Muscle layer of colon (tissue), 2 donors: ENCODE results near the gene KRTAP12-1.
"Not testable (repeated sequence)": the region's sequence is repeated elsewhere in the genome, so short reads cannot be mapped to it uniquely, and the experiment has no call there.

Experiments
- H3K27ac ChIP-seq: one replicate; pipeline ENCODE4 v1.7.0; 2013; ENCODE audit warnings: low read depth, mild to moderate bottlenecking, low read length, moderate library complexity
- H3K27me3 ChIP-seq, 2 donors: one replicate each; pipeline ENCODE4 v1.7.0; 2013; ENCODE audit warnings: low read length in 2 of 2, mild to moderate bottlenecking in 2 of 2; ENCODE audit not compliant: insufficient read depth in 2 of 2, control insufficient read depth in 1 of 2
- H3K36me3 ChIP-seq: one replicate; pipeline ENCODE4 v1.7.0; 2013; ENCODE audit warnings: mild to moderate bottlenecking, low read length; ENCODE audit not compliant: insufficient read depth
- H3K4me1 ChIP-seq: one replicate; pipeline ENCODE4 v1.7.0; 2013; ENCODE audit warnings: mild to moderate bottlenecking, low read length; ENCODE audit not compliant: insufficient read depth
- H3K4me3 ChIP-seq, 2 donors: one replicate each; pipeline ENCODE4 v1.7.0; 2013; ENCODE audit warnings: low read length in 2 of 2, low read depth in 1 of 2, mild to moderate bottlenecking in 1 of 2, moderate library complexity in 1 of 2
- H3K9ac ChIP-seq: one replicate; pipeline ENCODE4 v1.7.0; 2013; ENCODE audit warnings: low read length
- H3K9me3 ChIP-seq: one replicate; pipeline ENCODE4 v1.7.0; 2013; ENCODE audit warnings: mild to moderate bottlenecking, low read length
- donor health status: abdominal sarcoma.
- donor health status: Adenocarcinoma of cecum.

The KRTAP12-1 gene

DNA sequence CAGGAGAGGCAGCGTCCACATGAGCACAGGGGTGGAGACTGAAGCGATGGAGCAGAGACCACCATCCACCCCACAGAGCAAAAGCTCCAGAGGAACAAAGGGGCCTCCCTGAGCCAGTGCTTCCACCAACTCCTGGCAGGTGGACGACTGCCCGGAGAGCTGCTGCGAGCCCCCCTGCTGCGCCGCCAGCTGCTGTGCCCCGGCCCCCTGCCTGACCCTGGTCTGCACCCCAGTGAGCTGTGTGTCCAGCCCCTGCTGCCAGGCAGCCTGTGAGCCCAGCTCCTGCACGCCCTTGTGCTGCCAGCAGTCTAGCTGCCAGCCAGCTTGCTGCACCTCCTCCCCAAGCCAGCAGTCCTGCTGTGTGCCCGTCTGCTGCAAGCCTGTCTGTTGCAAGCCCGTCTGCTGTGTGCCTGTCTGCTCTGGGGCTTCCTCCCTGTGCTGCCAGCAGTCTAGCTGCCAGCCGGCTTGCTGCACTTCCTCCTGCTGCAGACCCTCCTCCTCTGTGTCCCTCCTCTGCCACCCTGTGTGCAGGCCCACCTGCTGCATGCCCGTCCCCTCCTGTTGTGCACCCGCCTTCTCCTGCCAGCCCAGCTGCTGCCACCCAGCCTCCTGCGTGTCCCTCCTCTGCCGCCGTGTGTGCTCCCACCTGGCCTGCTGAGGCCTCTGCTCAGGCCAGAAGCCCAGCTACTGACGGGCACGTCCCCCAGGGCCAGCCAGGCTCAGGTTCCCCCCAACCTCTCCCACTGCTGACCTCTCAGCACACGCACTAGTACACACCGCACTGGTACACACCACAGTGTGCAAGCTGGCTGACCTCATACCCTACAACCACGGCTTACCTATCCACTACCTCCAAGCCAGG is 20.4 kb upstream of the KRTAP12-1 start:
- no peak overlapping the region for H3K9ac ChIP-seq
- H3K27ac ChIP-seq = no peak overlapping the region
- H3K4me3 ChIP-seq = no peak overlapping the region
- H3K36me3 ChIP-seq = no peaks in the 10 kb centered on the region
- no peaks in the 10 kb centered on the region for H3K4me1 ChIP-seq
- no peaks in the 10 kb centered on the region for H3K9me3 ChIP-seq
- H3K27me3 ChIP-seq = peaks cover 5 to 76% of the 10 kb centered on the region in 2 donors

DNA sequence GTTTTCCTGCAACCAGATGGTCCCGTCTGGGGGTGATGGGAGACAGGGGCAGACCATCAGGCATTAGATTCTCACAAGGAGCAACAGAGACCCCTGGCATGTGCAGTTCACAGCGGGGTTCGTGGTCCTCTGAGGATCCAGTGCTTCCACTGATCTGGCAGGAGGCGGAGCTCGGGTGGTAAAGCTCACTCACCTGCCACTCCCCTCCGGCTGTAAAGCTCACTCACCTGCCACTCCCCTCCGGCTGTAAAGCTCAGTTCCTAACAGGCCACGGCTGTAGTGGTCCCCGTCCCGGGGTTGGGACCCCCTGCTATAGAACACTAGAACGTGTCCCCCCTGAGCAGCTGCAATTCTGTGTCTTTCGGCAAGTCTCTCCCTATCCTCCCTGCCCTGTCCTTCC is 19.6 kb upstream of the KRTAP12-1 start:
- H3K4me3 ChIP-seq = no peak overlapping the region
- no peaks in the 10 kb centered on the region for H3K4me1 ChIP-seq
- peaks cover 5 to 68% of the 10 kb centered on the region in 2 donors for H3K27me3 ChIP-seq

DNA sequence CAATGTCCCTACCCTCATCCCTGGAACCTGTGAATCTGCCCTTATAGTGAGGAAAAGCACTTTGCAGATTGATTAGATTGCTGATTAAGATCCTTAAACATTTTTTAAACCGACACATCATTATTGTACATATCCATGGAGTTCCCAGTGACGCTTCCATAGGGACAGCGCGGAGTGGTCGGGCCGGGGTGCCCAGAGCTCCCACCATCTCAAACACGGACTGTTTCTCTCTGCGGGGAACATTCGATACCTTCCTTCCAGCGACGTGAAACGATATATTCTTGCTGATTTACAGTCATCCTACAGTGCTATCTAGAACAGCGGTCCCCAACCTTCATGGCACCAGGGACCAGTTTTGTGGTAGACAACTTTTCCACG is 19.0 kb upstream of the KRTAP12-1 start:
- no peaks in the 10 kb centered on the region for H3K9me3 ChIP-seq
- H3K36me3 ChIP-seq = no peaks in the 10 kb centered on the region
- no peaks in the 10 kb centered on the region for H3K4me1 ChIP-seq
- no peak overlapping the region for H3K4me3 ChIP-seq
- H3K27me3 ChIP-seq = peaks cover 5 to 63% of the 10 kb centered on the region in 2 donors
- H3K27ac ChIP-seq = no peak overlapping the region
- no peak overlapping the region for H3K9ac ChIP-seq

More for the DNA sequence above, 19.6 kb upstream of the KRTAP12-1 start:
- Histone ChIP-seq H3K36me3 (no peaks in the 10 kb centered on the region), H3K9me3 (no peaks in the 10 kb centered on the region), H3K27ac (no peak overlapping the region), H3K9ac (no peak overlapping the region)

DNA sequence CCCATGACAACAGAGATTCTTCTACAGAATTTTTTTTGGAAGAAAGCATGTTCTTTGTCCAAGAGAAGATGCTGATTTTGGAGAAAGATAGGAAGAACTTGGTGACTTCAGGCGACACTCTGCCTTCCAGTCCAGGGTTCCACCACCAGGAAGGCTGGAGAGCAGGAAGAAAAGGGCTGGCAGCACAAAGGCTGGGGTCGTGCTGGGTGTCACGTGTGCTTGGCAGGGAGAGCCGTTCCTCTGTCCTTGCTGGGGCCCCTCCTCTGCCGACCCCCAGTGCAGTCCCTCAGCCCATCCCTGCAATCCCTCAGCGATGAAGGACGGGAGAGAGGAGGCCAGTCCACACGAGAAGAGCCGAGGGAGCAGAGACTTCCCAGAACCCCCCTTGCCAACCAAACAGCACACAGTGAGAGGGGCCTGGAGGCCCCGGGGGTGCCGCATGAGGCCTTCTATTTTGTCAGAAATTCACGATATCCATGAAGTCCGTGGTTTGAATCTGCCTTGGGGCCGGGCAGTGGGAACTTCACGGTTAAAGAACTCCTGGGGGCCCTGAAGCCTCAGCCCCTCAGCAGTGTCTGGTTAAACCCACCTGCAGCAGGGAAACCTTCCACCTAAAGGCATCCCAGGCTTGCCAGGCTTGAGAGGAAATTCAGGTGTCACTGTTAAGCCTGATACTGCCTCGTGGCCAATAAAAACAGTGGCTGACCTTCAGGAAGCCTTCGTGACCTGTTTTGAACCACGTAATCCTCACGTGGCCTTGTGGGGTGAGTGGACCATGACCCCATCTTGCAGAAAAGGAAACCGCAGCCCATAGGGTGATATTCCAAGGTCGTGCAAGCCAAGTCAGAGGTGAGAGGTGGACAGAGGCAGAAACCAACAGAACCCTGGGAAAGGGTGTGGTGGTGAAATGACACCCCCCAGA is 18.4 kb upstream of the KRTAP12-1 start:
- Histone ChIP-seq H3K36me3 (no peaks in the 10 kb centered on the region), H3K4me1 (no peaks in the 10 kb centered on the region), H3K27ac (no peak overlapping the region), H3K9ac (no peak overlapping the region), H3K4me3 (no peak overlapping the region), H3K9me3 (no peaks in the 10 kb centered on the region), H3K27me3 (peaks cover 5 to 62% of the 10 kb centered on the region in 2 donors)

DNA sequence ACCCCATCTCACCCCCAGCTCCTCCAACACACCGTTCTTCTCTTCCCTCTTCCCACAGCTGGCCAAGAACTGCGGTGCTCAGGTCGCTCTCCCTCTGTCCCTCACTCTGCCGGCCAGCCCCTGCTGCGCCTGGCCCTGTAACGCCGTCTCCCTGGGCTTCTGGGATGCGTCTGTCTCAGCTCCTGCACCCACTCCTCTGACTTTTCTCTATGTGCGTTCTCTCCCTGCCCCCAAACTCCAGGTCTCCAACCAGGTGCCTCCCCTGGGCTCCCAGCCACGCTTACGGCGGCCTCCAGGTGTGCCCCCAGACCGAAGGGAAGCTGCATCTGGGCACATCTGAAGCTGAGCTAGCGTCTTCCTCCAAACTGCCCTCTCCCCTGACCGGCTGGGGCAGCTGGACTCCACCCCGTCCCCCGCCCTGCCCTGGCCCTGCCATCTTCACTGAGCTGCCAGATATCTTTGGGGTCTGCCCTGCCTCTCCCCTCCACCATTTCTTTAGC is 17.6 kb upstream of the KRTAP12-1 start:
- H3K27me3 ChIP-seq = peaks cover 5 to 62% of the 10 kb centered on the region in 2 donors
- no peaks in the 10 kb centered on the region for H3K36me3 ChIP-seq
- H3K4me3 ChIP-seq = no peak overlapping the region
- no peak overlapping the region for H3K27ac ChIP-seq
- H3K9me3 ChIP-seq = no peaks in the 10 kb centered on the region
- H3K9ac ChIP-seq = no peak overlapping the region
- no peaks in the 10 kb centered on the region for H3K4me1 ChIP-seq

DNA sequence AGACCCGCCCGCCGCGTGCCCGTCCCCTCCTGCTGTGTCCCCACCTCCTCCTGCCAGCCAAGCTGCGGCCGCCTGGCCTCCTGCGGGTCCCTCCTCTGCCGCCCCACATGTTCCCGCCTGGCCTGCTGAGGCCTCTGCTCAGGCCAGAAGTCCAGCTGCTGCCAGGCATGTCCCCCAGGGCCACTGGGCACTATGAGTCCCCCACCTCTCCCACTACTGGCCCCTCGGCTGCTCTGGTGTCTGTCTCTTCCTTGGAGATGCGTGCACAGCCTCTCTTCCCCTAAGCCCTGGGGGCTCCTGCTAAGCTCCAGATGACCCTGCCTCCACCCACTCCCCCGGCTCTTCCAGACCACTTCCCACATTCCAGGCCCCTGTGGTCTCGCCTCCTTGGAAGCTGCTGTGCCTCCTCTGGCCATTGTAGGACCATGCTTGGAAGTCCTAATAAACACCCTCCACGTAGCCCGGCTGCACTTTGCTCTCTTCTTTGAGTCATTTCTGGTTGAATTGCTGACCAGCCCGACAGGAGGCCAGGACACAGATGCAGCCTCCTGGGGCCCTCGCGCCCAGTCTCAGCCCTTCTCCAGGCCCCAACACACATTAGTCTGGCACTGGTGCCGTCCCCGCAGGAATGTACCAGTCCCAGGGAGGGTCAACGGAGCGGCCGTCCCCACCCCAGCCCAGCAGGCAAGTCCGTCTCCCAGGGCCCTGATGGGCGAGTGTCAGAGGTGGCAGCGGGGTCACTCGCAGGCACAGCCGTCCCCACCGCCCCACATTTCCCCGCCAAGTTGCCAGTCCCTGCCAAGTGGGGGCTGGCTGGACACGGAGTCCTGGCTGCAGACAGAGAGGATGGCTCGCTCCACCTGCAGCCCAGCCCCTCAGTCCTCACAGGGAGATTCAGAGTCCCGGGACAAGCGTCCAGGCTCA is 16.1 kb upstream of the KRTAP12-1 start:
- Histone ChIP-seq H3K4me3 (no peak overlapping the region), H3K9me3 (no peaks in the 10 kb centered on the region), H3K4me1 (no peaks in the 10 kb centered on the region), H3K36me3 (no peaks in the 10 kb centered on the region), H3K9ac (no peak overlapping the region), H3K27ac (no peak overlapping the region), H3K27me3 (peaks cover 5 to 51% of the 10 kb centered on the region in 2 donors)

DNA sequence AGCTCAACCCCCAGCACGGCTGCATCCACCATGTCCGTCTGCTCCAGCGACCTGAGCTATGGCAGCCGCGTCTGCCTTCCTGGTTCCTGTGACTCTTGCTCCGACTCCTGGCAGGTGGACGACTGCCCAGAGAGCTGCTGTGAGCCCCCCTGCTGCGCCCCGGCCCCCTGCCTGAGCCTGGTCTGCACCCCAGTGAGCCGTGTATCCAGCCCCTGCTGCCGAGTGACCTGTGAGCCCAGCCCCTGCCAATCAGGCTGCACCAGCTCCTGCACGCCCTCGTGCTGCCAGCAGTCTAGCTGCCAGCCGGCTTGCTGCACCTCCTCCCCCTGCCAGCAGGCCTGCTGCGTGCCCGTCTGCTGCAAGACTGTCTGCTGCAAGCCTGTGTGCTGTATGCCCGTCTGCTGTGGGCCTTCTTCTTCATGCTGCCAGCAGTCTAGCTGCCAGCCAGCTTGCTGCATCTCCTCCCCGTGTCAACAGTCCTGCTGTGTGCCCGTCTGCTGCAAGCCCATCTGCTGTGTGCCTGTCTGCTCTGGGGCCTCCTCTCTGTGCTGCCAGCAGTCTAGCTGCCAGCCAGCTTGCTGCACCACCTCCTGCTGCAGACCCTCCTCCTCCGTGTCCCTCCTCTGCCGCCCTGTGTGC is 15.3 kb upstream of the KRTAP12-1 start, which contains the start of gene KRTAP10-12:
Gene KRTAP10-12, plus strand, starts transcription at position 1 of the 639 bp plus-strand sequence. Its CDS starts 30 bp downstream, at position 31.
- not testable (repeated sequence) for H3K9ac ChIP-seq, H3K27ac ChIP-seq, H3K4me1 ChIP-seq, H3K36me3 ChIP-seq, H3K4me3 ChIP-seq, H3K9me3 ChIP-seq
- H3K27me3 ChIP-seq = peaks cover 5 to 43% of the 10 kb centered on the region in 2 donors

DNA sequence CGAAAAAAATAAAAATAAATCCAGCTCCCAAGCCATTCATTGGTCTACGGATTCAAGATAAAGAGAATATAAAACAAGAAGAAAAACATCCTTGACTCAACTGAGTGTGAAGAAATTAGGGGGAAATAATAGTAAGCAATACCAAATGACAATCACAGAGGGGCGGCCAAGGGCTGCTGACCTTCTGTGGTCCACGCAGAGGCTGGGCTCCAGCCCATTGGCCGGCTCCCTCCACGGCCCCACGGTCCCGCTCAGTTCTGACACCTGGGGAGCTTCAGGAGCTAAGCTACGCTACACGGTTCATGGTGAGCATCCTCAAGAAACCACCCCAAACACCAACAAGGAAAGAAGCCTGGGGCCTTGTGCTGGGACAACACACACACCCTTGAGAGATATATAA is 14.6 kb upstream of the KRTAP12-1 start:
- Histone ChIP-seq H3K4me3 (no peak overlapping the region), H3K27ac (no peak overlapping the region), H3K9ac (no peak overlapping the region), H3K4me1 (no peaks in the 10 kb centered on the region), H3K36me3 (no peaks in the 10 kb centered on the region), H3K27me3 (peaks cover 5 to 36% of the 10 kb centered on the region in 2 donors), H3K9me3 (no peaks in the 10 kb centered on the region)

DNA sequence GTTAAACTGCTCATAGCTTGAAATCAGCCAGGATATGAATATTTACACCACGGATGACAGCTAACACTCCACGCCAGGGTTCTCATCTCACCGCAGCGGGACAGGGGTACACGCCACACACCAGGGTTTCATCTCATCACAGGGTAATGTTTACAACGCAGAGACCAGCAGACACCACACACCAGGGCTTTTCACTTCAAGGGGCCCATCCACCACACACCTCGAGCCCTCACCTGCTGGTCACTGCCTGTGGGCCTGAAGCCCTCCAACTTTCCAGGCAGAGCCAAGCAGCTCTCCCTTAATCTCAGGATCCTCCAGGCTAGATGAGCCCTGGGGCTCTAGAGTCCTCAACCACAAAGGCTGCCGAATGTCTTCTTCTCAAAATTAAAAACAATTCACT is 13.7 kb upstream of the KRTAP12-1 start:
- no peaks in the 10 kb centered on the region for H3K36me3 ChIP-seq
- no peak overlapping the region for H3K4me3 ChIP-seq
- peaks cover 5 to 30% of the 10 kb centered on the region in 2 donors for H3K27me3 ChIP-seq
- no peaks in the 10 kb centered on the region for H3K9me3 ChIP-seq
- no peak overlapping the region for H3K27ac ChIP-seq
- H3K9ac ChIP-seq = no peak overlapping the region
- no peaks in the 10 kb centered on the region for H3K4me1 ChIP-seq

DNA sequence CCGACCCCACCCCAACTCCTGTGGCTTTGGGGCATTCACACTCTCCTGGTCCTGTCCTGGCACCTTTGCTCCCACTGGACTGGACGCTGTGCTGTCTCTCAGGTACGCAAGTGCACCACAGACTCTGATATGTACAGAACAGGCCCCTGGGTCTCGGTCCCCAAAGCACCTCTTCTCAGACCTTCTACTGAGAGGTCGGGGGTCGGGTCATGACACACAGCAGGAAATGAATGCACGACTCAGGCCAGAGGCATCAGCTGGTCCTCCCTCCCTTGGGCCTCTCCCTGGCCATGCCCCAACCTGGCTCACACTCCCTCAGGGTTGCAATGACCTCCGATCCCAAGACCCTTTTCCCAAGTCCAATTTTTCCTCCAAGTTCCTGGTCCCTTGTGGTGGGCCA is 13.2 kb upstream of the KRTAP12-1 start:
- H3K27ac ChIP-seq = no peak overlapping the region
- H3K27me3 ChIP-seq = peaks cover 3 to 26% of the 10 kb centered on the region in 2 donors
- H3K36me3 ChIP-seq = no peaks in the 10 kb centered on the region
- H3K9ac ChIP-seq = no peak overlapping the region
- no peaks in the 10 kb centered on the region for H3K4me1 ChIP-seq
- no peaks in the 10 kb centered on the region for H3K9me3 ChIP-seq
- H3K4me3 ChIP-seq = no peak overlapping the region
